ENCODE measurements around the gene NAT14.

DNA sequence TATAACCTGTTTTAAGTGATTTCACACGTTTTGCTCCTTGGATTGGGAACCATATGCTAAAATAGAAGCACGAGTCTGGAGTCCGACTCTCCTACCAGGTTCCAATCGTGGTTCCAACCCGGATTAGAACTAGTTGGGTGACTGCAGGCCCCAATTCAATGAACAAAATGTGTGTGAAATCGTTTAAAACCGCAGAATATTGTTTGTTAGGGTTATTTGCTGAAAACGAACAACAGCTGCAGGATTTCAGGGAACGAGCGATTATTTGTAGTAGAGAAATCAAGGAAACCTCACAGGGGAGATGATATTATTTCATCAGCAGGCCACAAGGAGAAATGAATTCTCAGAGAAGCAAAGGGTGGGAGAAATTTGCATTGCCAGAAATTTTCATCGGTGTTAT, 20.0 kb downstream of the NAT14 start:
- TF ChIP-seq, protein P1, sequence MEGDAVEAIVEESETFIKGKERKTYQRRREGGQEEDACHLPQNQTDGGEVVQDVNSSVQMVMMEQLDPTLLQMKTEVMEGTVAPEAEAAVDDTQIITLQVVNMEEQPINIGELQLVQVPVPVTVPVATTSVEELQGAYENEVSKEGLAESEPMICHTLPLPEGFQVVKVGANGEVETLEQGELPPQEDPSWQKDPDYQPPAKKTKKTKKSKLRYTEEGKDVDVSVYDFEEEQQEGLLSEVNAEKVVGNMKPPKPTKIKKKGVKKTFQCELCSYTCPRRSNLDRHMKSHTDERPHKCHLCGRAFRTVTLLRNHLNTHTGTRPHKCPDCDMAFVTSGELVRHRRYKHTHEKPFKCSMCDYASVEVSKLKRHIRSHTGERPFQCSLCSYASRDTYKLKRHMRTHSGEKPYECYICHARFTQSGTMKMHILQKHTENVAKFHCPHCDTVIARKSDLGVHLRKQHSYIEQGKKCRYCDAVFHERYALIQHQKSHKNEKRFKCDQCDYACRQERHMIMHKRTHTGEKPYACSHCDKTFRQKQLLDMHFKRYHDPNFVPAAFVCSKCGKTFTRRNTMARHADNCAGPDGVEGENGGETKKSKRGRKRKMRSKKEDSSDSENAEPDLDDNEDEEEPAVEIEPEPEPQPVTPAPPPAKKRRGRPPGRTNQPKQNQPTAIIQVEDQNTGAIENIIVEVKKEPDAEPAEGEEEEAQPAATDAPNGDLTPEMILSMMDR (IDR thresholded peaks at IDR 0.05), result no peak
- TF ChIP-seq SIN3A (IDR thresholded peaks at IDR 0.05; ENCODE audit: borderline replicate concordance, insufficient read depth, low read depth, low read length) (no peak), POLR2AphosphoS5 (IDR thresholded peaks at IDR 0.05; ENCODE audit: low read depth, low read length) (no peak), TCF7L2 (IDR thresholded peaks at IDR 0.05; ENCODE audit: low read depth, low read length) (no peak)

Data from Panc1 (cell line).